ENCODE data around the gene DNTT.
A peak's percentile ranks its signal among the peaks of the same experiment; 100 is the strongest.

Gene DNTT

DNA sequence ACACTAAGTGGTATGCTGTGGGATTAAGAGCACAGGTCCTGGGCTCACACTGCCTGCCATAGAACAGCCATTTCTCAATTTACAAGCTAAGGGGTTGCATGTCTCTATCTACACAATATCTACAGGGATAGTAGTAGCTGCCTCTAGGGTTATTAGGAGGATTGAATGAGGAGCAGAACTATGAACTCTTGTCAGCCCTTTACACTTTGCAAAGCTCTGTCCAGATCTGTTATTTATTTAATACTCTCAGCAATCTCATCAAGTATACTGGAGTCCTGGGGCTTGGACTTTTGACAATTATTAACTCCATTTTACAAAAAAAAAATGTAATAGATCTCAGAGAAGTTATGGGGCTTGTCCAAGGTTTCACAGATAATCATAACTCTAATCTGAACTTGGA lies 47.8 kb downstream of the DNTT start:
- Histone ChIP-seq H4K8ac (ENCODE audit: low read depth, low read length) (no peak overlapping the region), H2AK5ac (ENCODE audit: low read depth, low read length) (no peak overlapping the region), H2BK15ac (ENCODE audit: low read length) (no peak overlapping the region), H2AFZ (ENCODE audit: low read length) (no peak overlapping the region), H3K4me2 (ENCODE audit: insufficient read depth, low read length, poor library complexity, severe bottlenecking) (no peak overlapping the region), H3K79me1 (ENCODE audit: low read depth, low read length) (no peaks in the 10 kb centered on the region), H3K27ac (replicated peaks; ENCODE audit: low read length) (no peak overlapping the region), H3K27me3 (ENCODE audit: control insufficient read depth in 3 of 3, insufficient read depth in 3 of 3, low read depth in 1 of 3, low read length in 3 of 3) (peaks cover 0 to 4% (median 0%) of the 10 kb centered on the region in 3 experiments), H4K91ac (ENCODE audit: low read depth, low read length, poor library complexity) (no peak overlapping the region), H2BK12ac (ENCODE audit: low read length) (no peak overlapping the region), H3K18ac (ENCODE audit: low read length) (no peak overlapping the region), H3K9ac (ENCODE audit: low read depth, low read length, poor library complexity) (no peak overlapping the region), H3K4me3 (ENCODE audit: low read length in 2 of 2) (no peak overlapping the region), H3K4me1 (ENCODE audit: control insufficient read depth in 2 of 2, insufficient read depth in 1 of 2, low read depth in 1 of 2, low read length in 2 of 2) (no peaks in the 10 kb centered on the region), H3K36me3 (replicated peaks in 1 of 2; ENCODE audit: control insufficient read depth in 2 of 2, insufficient read depth in 2 of 2, low read length in 2 of 2) (no peaks in the 10 kb centered on the region), H3K14ac (ENCODE audit: low read length) (no peak overlapping the region), H2BK120ac (ENCODE audit: low read depth, low read length) (no peak overlapping the region), H3K9me3 (replicated peaks in 1 of 2; ENCODE audit: control insufficient read depth in 2 of 2, insufficient read depth in 1 of 2, low read depth in 1 of 2, low read length in 2 of 2) (no peaks in the 10 kb centered on the region), H3K4ac (ENCODE audit: low read length) (no peak overlapping the region), H3K23ac (ENCODE audit: low read depth, low read length, poor library complexity) (no peak overlapping the region), H2BK5ac (ENCODE audit: low read length) (no peak overlapping the region)
- DNase-seq (ENCODE audit: low spot score): no peak

DNA sequence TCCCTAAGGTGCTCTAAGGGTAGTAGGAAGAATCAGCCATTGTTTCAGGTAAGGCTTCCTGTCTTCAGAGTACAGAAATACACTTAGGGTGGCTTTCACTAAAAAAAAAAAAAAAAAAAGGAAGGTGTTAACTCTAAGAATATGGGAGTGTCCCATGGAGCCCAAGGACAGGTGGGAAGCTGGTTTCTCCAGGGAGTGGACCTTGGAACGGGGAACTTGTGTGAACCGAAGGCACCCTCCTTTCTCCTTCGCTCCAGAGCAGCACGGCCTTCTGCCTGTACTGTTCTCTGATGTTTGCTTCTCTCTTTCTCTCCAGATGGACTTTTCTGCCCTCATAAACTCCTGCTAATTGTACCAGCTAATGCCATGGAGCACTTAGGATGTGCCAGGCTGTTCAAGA lies 48.3 kb downstream of the DNTT start:
- Histone ChIP-seq H2BK15ac (ENCODE audit: low read length) (no peak overlapping the region), H3K23ac (ENCODE audit: low read depth, low read length, poor library complexity) (no peak overlapping the region), H3K9ac (ENCODE audit: low read depth, low read length, poor library complexity) (no peak overlapping the region), H2BK12ac (ENCODE audit: low read length) (no peak overlapping the region), H4K91ac (ENCODE audit: low read depth, low read length, poor library complexity) (no peak overlapping the region), H2BK5ac (ENCODE audit: low read length) (no peak overlapping the region), H4K8ac (ENCODE audit: low read depth, low read length) (no peak overlapping the region), H2AK5ac (ENCODE audit: low read depth, low read length) (no peak overlapping the region), H3K4me3 (ENCODE audit: low read length in 2 of 2) (no peak overlapping the region), H2AFZ (ENCODE audit: low read length) (no peak overlapping the region), H3K4ac (ENCODE audit: low read length) (no peak overlapping the region), H3K36me3 (replicated peaks in 1 of 2; ENCODE audit: control insufficient read depth in 2 of 2, insufficient read depth in 2 of 2, low read length in 2 of 2) (no peaks in the 10 kb centered on the region), H3K27ac (replicated peaks; ENCODE audit: low read length) (no peak overlapping the region), H3K14ac (ENCODE audit: low read length) (no peak overlapping the region), H3K9me3 (replicated peaks in 1 of 2; ENCODE audit: control insufficient read depth in 2 of 2, insufficient read depth in 1 of 2, low read depth in 1 of 2, low read length in 2 of 2) (no peaks in the 10 kb centered on the region), H2BK120ac (ENCODE audit: low read depth, low read length) (no peak overlapping the region), H3K79me1 (ENCODE audit: low read depth, low read length) (no peaks in the 10 kb centered on the region), H3K18ac (ENCODE audit: low read length) (no peak overlapping the region), H3K4me2 (ENCODE audit: insufficient read depth, low read length, poor library complexity, severe bottlenecking) (no peak overlapping the region), H3K4me1 (ENCODE audit: control insufficient read depth in 2 of 2, insufficient read depth in 1 of 2, low read depth in 1 of 2, low read length in 2 of 2) (no peaks in the 10 kb centered on the region), H3K27me3 (ENCODE audit: control insufficient read depth in 3 of 3, insufficient read depth in 3 of 3, low read depth in 1 of 3, low read length in 3 of 3) (peaks cover 0 to 5% (median 0%) of the 10 kb centered on the region in 3 experiments)
- DNase-seq (ENCODE audit: low spot score): no peak
- WGBS, 2 donors (ENCODE audit: extremely low coverage in 2 of 2, insufficient read length in 2 of 2, insufficient replicate concordance in 1 of 2): no CpG with 5 or more reads among the region's 4 CpGs

DNA sequence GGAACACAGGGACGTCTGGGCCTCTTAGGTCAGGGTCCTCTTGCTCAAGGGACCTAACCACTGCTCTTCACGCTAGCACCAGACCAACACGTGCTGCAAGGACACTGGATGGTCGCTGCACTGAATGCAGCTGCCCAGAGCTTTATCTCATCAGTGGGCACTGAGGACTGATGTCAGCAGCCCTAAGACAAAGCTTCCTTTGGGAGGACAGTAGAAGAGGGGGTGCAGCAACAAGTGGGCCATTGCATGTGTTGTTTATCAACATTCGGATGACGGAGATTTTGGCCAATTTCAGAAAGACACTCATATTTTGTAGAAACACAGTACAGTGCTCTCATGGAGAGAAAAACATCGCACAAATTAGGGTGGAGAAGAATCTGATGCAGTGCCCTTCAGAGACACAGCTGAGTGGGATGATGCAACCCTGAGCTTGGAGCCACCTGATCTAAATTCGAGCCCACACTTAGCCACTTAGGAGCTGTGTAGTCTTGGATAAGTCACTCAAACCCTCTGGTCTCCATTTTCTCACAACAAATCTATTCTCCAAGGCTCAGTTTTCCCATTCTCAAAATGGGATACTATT lies 52.9 kb downstream of the DNTT start:
- Histone ChIP-seq H3K4ac (ENCODE audit: low read length) (no peak overlapping the region), H3K23ac (ENCODE audit: low read depth, low read length, poor library complexity) (no peak overlapping the region), H3K27me3 (ENCODE audit: control insufficient read depth in 3 of 3, insufficient read depth in 3 of 3, low read depth in 1 of 3, low read length in 3 of 3) (peaks cover 0 to 9% (median 0%) of the 10 kb centered on the region in 3 experiments), H3K4me3 (ENCODE audit: low read length in 2 of 2) (peak overlapping the region in 1 of 2 donors; percentile 65), H2BK12ac (ENCODE audit: low read length) (no peak overlapping the region), H3K36me3 (replicated peaks in 1 of 2; ENCODE audit: control insufficient read depth in 2 of 2, insufficient read depth in 2 of 2, low read length in 2 of 2) (no peaks in the 10 kb centered on the region), H2BK15ac (ENCODE audit: low read length) (no peak overlapping the region), H2BK120ac (ENCODE audit: low read depth, low read length) (no peak overlapping the region), H3K79me1 (ENCODE audit: low read depth, low read length) (no peaks in the 10 kb centered on the region), H3K18ac (ENCODE audit: low read length) (no peak overlapping the region), H3K27ac (replicated peaks; ENCODE audit: low read length) (no peak overlapping the region), H3K4me1 (ENCODE audit: control insufficient read depth in 2 of 2, insufficient read depth in 1 of 2, low read depth in 1 of 2, low read length in 2 of 2) (peaks cover 0 to 3% of the 10 kb centered on the region in 2 donors), H2AFZ (ENCODE audit: low read length) (no peak overlapping the region), H3K14ac (ENCODE audit: low read length) (no peak overlapping the region), H3K9me3 (replicated peaks in 1 of 2; ENCODE audit: control insufficient read depth in 2 of 2, insufficient read depth in 1 of 2, low read depth in 1 of 2, low read length in 2 of 2) (no peaks in the 10 kb centered on the region), H4K8ac (ENCODE audit: low read depth, low read length) (no peak overlapping the region), H2BK5ac (ENCODE audit: low read length) (no peak overlapping the region), H3K4me2 (ENCODE audit: insufficient read depth, low read length, poor library complexity, severe bottlenecking) (no peak overlapping the region), H4K91ac (ENCODE audit: low read depth, low read length, poor library complexity) (no peak overlapping the region), H3K9ac (ENCODE audit: low read depth, low read length, poor library complexity) (no peak overlapping the region), H2AK5ac (ENCODE audit: low read depth, low read length) (no peak overlapping the region)
- WGBS, 2 donors (ENCODE audit: extremely low coverage in 2 of 2, insufficient read length in 2 of 2, insufficient replicate concordance in 1 of 2): no CpG with 5 or more reads among the region's 8 CpGs
- no peak for DNase-seq (ENCODE audit: low spot score)

DNA sequence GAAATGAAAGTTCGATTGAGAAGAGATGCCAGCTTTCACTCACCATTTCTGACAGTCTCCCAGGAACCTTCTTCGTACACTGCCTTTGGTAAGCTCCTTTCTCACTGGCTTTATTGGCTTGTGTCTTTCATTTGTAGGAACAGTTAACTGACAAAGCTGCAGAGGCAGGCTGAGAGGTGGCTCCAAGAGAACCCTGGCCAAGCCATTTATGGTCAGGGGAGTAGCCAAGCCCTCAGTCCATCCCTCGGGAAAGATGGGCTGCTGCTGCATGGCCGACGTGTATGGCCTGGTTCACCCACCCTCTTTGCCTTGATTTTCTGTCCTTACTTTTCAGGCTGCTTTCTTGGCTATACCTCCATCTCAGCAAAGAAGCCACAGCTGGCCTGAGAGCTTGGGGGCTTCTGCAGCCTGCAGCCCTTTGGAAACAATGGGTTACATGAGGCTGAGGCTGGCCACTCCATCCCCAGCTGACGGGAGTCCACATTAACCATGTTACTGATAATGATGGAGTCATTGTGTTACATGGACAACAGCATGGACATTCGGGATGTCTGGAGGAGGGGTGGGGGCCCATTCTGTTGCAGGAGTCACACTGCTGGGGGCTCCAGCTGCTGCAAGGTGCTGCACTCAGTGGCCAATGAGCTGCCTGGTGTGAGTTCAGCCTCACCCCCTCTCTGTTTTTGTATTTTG lies 54.8 kb downstream of the DNTT start, which contains the start of gene OPALIN:
TSS of gene OPALIN (minus strand) at position 152 of the 690 bp plus-strand sequence. CDS start at position 46, 106 bp downstream.
- Histone ChIP-seq H3K4me1 (ENCODE audit: control insufficient read depth in 2 of 2, insufficient read depth in 1 of 2, low read depth in 1 of 2, low read length in 2 of 2) (peaks cover 0 to 3% of the 10 kb centered on the region in 2 donors), H2BK12ac (ENCODE audit: low read length) (no peak within 1 kb of the TSS), H3K4me3 (ENCODE audit: low read length in 2 of 2) (no peak within 1 kb of the TSS), H3K36me3 (replicated peaks in 1 of 2; ENCODE audit: control insufficient read depth in 2 of 2, insufficient read depth in 2 of 2, low read length in 2 of 2) (no peaks in the 10 kb centered on the region), H3K9ac (ENCODE audit: low read depth, low read length, poor library complexity) (no peak within 1 kb of the TSS), H3K4ac (ENCODE audit: low read length) (no peak within 1 kb of the TSS), H3K9me3 (replicated peaks in 1 of 2; ENCODE audit: control insufficient read depth in 2 of 2, insufficient read depth in 1 of 2, low read depth in 1 of 2, low read length in 2 of 2) (no peaks in the 10 kb centered on the region), H4K91ac (ENCODE audit: low read depth, low read length, poor library complexity) (no peak within 1 kb of the TSS), H4K8ac (ENCODE audit: low read depth, low read length) (peak within 1 kb of the TSS; percentile 52), H2BK15ac (ENCODE audit: low read length) (no peak within 1 kb of the TSS), H2BK120ac (ENCODE audit: low read depth, low read length) (no peak within 1 kb of the TSS), H2AK5ac (ENCODE audit: low read depth, low read length) (no peak within 1 kb of the TSS), H2AFZ (ENCODE audit: low read length) (no peak within 1 kb of the TSS), H3K23ac (ENCODE audit: low read depth, low read length, poor library complexity) (no peak within 1 kb of the TSS), H3K27ac (replicated peaks; ENCODE audit: low read length) (no peak within 1 kb of the TSS), H3K27me3 (ENCODE audit: control insufficient read depth in 3 of 3, insufficient read depth in 3 of 3, low read depth in 1 of 3, low read length in 3 of 3) (peaks cover 0 to 9% (median 0%) of the 10 kb centered on the region in 3 experiments), H3K18ac (ENCODE audit: low read length) (no peak within 1 kb of the TSS), H3K79me1 (ENCODE audit: low read depth, low read length) (no peaks in the 10 kb centered on the region), H2BK5ac (ENCODE audit: low read length) (no peak within 1 kb of the TSS), H3K14ac (ENCODE audit: low read length) (peak within 1 kb of the TSS; percentile 23), H3K4me2 (ENCODE audit: insufficient read depth, low read length, poor library complexity, severe bottlenecking) (no peak within 1 kb of the TSS)
- DNase-seq (ENCODE audit: low spot score): no peak
- no CpG with 5 or more reads among the region's 7 CpGs for WGBS, 2 donors (ENCODE audit: extremely low coverage in 2 of 2, insufficient read length in 2 of 2, insufficient replicate concordance in 1 of 2)
